ENCODE results near the gene SELENOF.

DNA sequence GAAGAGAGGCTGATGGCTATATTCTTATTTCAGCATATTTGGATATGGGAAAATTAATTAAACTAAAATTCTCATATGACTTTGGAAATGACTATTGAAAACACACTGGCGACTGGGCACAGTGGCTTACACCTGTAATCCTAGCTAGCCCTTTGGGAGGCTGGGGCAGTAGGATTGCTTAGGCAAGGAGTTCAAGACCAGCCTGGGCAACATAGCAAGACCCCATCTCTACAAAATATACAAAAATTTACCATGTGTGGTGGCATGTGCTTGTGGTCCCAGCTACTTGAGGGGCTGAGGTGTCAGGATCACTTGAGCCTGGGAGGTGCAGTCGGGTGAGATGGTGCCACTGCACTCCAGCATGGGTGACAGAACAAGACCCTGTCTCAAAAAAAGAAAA is 26.7 kb upstream of the SELENOF start:
- TF ChIP-seq, protein P1, sequence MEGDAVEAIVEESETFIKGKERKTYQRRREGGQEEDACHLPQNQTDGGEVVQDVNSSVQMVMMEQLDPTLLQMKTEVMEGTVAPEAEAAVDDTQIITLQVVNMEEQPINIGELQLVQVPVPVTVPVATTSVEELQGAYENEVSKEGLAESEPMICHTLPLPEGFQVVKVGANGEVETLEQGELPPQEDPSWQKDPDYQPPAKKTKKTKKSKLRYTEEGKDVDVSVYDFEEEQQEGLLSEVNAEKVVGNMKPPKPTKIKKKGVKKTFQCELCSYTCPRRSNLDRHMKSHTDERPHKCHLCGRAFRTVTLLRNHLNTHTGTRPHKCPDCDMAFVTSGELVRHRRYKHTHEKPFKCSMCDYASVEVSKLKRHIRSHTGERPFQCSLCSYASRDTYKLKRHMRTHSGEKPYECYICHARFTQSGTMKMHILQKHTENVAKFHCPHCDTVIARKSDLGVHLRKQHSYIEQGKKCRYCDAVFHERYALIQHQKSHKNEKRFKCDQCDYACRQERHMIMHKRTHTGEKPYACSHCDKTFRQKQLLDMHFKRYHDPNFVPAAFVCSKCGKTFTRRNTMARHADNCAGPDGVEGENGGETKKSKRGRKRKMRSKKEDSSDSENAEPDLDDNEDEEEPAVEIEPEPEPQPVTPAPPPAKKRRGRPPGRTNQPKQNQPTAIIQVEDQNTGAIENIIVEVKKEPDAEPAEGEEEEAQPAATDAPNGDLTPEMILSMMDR (IDR thresholded peaks at IDR 0.05 in 2 of 3, conservative IDR thresholded peaks at IDR 0.05 in 1 of 3; ENCODE audit: borderline replicate concordance in 1 of 3, insufficient read depth in 1 of 3, low read depth in 2 of 3, low read length in 2 of 3) = no peak
- TF ChIP-seq POLR2A (IDR thresholded peaks at IDR 0.05; ENCODE audit: borderline replicate concordance, extremely low read depth, insufficient read depth, insufficient read length) (no peak), EZH2 (IDR thresholded peaks at IDR 0.05) (no peak), YY1 (IDR thresholded peaks at IDR 0.05; ENCODE audit: extremely low read depth, insufficient replicate concordance, low read depth, low read length) (no peak), SRF (IDR thresholded peaks at IDR 0.05; ENCODE audit: low read depth) (no peak), POLR2AphosphoS5 (IDR thresholded peaks at IDR 0.05; ENCODE audit: low read depth, low read length) (no peak), JUND (IDR thresholded peaks at IDR 0.05) (no peak), RAD21 (IDR thresholded peaks at IDR 0.05; ENCODE audit: low read depth) (no peak)
- TF ChIP-seq, protein P2, sequence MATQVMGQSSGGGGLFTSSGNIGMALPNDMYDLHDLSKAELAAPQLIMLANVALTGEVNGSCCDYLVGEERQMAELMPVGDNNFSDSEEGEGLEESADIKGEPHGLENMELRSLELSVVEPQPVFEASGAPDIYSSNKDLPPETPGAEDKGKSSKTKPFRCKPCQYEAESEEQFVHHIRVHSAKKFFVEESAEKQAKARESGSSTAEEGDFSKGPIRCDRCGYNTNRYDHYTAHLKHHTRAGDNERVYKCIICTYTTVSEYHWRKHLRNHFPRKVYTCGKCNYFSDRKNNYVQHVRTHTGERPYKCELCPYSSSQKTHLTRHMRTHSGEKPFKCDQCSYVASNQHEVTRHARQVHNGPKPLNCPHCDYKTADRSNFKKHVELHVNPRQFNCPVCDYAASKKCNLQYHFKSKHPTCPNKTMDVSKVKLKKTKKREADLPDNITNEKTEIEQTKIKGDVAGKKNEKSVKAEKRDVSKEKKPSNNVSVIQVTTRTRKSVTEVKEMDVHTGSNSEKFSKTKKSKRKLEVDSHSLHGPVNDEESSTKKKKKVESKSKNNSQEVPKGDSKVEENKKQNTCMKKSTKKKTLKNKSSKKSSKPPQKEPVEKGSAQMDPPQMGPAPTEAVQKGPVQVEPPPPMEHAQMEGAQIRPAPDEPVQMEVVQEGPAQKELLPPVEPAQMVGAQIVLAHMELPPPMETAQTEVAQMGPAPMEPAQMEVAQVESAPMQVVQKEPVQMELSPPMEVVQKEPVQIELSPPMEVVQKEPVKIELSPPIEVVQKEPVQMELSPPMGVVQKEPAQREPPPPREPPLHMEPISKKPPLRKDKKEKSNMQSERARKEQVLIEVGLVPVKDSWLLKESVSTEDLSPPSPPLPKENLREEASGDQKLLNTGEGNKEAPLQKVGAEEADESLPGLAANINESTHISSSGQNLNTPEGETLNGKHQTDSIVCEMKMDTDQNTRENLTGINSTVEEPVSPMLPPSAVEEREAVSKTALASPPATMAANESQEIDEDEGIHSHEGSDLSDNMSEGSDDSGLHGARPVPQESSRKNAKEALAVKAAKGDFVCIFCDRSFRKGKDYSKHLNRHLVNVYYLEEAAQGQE (IDR thresholded peaks at IDR 0.05; ENCODE audit: low read depth) = no peak
- TF ChIP-seq, protein P3, sequence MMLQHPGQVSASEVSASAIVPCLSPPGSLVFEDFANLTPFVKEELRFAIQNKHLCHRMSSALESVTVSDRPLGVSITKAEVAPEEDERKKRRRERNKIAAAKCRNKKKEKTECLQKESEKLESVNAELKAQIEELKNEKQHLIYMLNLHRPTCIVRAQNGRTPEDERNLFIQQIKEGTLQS (IDR thresholded peaks at IDR 0.05) = no peak
